Subcutaneous adipose tissue (tissue), 4 donors: Measurements from ENCODE around the gene DEFB129. TPM values are rescaled to one million over a fixed set of nuclear protein-coding genes. Genes with fewer than 3 reads are reported as not detected.

Experiments used
- total RNA-seq, 4 donors: library from RNA; depleted of rRNA; stranded (reverse); fragments of >200 nt; gene quantifications; one replicate each; pipeline ENCODE4 v1.1.0, GENCODE V29; 2016
- TF ChIP-seq, protein P1 (sequence below): fragments of 450-650 bp; IDR thresholded peaks from one replicate; pipeline ENCODE4 v1.5.1; 2016; ENCODE audit warnings: low read depth, mild to moderate bottlenecking, control low read depth, antibody characterized with exemption, moderate library complexity

The DEFB129 gene
- total RNA-seq, 4 donors from 2014 or later: not detected

DNA sequence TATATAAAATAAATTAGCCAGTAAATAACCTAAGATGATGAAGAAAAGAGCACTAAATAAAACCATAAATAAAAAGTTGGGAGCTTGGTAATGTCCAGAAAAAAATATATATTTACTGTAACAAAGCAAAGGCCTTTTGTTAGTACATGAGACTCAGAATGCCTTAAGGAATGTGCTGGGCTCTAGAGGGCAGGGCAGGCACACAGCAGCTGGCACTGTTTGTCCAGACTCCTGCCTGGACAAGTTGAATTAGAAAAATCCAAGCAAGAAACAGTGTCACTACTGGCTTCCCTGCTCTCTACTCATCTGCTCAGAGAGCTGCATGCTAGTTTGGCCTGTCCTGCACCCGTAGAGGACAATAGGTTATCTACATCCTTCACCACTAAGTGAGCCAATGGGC, 8.8 kb downstream of the DEFB129 start:
- TF ChIP-seq, protein P1, sequence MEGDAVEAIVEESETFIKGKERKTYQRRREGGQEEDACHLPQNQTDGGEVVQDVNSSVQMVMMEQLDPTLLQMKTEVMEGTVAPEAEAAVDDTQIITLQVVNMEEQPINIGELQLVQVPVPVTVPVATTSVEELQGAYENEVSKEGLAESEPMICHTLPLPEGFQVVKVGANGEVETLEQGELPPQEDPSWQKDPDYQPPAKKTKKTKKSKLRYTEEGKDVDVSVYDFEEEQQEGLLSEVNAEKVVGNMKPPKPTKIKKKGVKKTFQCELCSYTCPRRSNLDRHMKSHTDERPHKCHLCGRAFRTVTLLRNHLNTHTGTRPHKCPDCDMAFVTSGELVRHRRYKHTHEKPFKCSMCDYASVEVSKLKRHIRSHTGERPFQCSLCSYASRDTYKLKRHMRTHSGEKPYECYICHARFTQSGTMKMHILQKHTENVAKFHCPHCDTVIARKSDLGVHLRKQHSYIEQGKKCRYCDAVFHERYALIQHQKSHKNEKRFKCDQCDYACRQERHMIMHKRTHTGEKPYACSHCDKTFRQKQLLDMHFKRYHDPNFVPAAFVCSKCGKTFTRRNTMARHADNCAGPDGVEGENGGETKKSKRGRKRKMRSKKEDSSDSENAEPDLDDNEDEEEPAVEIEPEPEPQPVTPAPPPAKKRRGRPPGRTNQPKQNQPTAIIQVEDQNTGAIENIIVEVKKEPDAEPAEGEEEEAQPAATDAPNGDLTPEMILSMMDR: no peak

DNA sequence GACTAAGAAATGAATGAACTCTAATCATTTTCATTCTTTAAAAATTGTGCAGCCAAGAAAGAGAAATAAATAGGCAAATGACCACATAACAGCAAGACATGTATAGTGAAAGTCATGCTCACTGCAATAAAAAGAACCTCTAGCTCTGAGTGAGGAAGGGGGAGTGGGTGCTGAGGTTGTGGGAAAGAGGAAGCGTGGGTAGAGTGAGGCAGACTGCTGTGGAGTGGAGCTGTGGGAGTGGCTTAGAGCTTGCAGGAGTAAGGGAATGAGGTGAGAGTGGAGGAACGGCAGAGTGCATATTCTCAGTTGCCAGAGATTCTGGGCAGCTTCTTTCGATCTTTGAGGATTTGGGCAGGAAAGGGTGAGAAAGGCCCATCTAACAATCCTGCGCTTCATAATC, 10.4 kb downstream of the DEFB129 start:
- TF ChIP-seq, protein P1: no peak

GRCh38 chr20:237929-238328, 10.9 kb downstream of the DEFB129 start:
- TF ChIP-seq, protein P1: no peak

DNA sequence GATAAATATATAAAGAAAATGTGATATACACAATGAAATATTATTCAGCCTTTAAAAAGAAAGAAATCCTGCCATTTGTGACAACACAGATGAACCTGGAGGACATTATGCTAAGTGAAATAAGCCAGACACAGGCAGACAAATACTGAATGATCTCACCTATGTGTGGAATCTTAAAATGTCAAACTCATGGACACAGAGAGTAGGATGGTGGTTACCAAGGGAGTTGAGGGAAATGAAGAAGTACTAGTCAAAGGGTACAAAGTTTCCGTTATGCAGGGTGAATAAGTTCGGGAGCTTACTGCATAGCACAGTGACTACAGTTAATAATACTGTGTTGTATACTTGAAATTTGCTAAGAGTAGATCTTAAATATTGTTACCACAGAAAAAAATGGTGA, 15.8 kb downstream of the DEFB129 start:
- TF ChIP-seq, protein P1: no peak

GRCh38 chr20:251354-251753, 24.3 kb downstream of the DEFB129 start:
- TF ChIP-seq, protein P1: no peak

- TF ChIP-seq, protein P1: no peak
Observed at GRCh38 chr20:252801-253200, 25.7 kb downstream of the DEFB129 start.

DNA sequence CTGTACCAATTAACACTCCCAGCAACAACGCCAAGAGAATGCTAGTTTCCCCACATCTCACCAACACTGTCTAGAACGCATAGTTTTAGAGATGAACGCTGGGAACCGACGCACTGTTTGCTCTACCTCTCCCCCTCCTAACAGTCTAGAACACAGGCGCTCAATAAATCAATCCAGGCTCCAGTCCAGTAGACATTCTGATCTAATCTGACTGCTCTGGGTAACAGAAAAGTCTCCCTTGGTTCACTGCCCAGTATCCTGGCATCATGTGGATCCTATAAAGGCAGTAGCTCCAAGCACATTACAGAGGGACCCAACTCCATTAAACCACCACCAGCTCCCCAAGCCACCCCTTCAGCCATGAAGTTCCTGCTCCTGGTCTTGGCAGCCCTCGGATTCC, 30.4 kb downstream of the DEFB129 start, which contains the start of gene DEFB132:
TSS of gene DEFB132 (plus strand) at position 306 of the 400 bp plus-strand sequence. CDS start at position 361, 55 bp downstream.
- TF ChIP-seq, protein P1: no peak
